Retina (tissue), 1 donor: ENCODE data around the gene MPP7.
"Not testable (repeated sequence)": the region's sequence is repeated elsewhere in the genome, so short reads cannot be mapped to it uniquely, and the experiment has no call there.

Experiments used
- DNase-seq: peaks from one replicate; pipeline ENCODE4 v3.0.0-alpha.2; 2016

MPP7 gene

DNA sequence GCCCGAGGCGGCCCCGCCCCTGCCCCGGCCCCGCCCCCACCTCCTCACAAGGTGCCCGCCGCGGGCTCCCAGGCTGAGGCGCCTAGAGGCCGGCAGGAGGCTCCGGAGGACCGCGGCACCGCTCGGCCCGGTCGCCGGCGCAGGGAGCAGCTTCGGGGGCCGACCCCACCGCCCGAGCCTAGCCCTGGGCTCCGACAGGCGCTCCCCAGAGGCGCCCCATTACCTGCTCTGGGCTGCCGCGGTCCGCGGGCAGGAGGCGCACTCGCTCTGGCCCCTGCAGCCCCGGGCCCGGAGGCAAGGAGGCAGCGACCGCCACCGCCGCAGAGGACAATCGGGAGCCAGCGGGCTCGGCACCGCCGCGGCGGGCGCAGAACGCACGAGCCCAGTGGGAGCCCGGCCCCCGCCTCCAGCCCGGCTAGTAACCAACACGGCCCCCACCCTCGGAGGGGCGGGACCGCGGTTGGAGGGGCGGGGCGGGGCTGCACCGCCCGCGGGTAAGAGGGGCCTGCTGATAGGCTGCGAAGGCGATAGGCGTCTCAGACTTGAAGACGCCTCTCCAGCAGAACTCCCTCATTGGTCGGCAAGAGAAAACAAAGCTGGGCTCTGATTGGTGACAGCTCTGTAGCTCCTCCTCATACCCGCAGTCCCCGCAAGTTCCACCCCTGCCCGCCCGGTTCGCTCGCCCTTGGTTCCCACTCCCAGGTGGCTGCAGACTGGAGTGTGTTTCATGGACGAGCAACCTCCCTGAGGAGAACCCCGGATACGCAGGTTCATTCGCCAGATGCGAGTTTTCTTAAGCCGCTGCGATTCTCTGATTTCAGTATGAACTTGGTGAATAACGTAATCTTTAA, at the start of gene MPP7:
Gene MPP7 (minus strand): TSS at position 427 of the 851 bp plus-strand sequence. CDS start 64,460 bp downstream, outside the sequence.
- DNase-seq: peak; percentile 94

DNA sequence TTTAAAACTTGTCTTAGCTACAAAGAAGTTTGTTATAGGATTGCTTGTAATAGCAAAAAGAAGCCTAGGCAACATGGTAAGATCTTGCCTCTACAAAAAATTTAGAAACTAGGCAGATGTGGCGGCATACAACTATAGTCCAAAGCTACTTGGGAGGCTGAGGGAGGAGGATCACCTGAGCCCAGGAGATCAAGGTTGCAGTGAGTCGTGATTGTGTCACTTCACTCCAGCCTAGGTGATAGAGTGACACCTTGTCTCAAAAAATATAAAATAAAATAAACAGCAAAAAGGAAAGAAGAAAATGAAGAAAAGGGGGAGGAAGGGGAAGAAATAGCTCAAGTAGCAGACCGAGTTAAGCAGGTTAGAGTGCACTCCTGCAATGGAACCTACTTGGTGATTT, 47.0 kb upstream of the MPP7 start:
- DNase-seq: no peak

DNA sequence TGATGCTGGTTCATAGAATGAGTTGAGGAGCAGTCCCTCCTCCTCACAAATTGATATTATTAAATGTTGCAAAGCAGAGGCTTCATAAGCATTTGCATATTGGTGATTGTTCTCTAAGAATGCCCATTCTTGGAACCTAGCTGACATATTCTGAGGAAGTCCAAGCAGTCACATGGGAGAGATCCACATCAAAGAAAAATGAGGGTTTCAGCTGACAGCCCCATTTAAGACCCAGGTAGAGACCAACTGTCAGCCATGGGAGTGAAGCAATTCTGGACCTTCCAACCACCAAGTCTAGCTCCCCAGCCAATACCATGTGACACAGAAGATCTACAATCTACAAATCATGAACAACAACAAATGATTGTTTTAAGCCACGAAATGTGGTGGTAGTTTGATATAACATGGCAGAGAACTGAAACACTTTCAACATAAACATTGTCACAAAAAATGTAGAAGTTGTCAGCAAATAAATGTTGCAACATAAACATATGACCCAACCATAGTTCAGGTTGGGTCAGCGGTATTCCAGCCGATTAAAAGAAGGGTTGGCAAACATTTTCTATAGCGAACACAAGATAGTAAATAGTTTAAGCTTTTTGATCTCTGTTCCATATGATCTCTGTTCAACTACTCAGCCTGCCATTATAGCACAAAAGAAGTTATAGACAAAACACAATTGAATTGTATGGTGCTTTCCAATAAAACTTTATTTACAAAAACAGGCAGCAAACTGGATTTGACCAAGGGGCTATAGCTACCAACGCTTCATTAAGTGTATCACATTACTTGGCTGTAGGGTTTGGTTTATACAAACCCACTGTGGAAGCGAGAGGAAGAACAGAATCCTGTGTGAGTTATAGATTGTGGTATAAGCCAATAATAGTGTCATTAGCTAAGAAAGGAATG, 41.4 kb upstream of the MPP7 start:
- DNase-seq: no peak

DNA sequence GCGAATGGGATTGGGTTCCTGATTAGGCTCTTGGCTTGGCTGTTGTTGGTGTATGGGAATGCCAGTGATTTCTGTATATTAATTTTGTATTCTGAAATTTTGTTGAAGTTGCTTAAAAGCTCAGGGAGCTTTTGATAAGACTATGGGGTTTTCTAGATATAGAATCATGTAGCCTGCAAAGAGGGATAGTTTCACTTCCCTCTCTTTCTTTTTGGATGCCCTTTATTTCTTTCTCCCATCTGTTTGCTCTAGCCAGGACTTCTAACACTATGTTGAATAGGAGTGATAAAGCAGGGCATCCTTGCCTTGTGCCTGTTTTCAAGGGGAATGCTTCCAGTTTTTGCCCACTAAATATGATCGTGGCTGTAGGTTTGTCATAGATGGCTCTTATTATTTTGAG, 40.4 kb upstream of the MPP7 start:
- DNase-seq: no peak

DNA sequence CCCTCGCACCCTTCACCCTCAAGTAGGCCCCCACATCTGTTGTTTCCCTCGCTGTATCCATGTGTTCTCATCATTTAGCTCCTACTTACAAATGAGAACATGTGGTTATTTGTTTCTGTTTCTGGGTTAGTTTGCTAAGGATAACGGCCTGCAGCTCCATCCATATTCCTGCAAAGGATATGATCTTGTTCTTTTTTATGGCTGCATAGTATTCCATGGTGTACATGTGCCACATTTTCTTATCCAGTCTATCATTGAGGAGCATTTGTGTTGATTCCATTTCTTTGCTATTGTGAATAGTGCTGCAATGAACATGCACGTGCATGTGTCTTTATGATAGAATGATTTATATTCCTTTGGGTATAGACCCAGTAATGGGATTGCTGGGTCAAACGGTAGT, 38.8 kb upstream of the MPP7 start:
- DNase-seq: not testable (repeated sequence)

DNA sequence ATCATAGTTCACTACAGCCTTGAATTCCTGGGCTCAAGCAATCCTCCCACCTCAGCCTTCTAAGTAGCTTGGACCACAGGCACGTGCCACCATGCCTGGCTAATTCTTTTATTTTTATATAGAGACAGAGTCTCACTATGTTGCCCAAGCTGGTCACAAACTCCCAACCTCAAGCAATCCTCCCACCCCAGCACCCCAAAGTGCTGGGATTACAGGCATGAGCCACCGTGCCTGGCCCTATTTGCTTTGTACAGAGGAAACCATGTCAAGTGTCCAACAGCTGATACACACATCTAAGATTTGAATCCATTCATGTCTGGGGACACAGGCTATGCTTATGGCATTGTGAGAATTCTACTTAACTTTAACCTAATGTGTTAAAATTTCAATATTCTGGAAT, 29.9 kb upstream of the MPP7 start:
- no peak for DNase-seq

DNA sequence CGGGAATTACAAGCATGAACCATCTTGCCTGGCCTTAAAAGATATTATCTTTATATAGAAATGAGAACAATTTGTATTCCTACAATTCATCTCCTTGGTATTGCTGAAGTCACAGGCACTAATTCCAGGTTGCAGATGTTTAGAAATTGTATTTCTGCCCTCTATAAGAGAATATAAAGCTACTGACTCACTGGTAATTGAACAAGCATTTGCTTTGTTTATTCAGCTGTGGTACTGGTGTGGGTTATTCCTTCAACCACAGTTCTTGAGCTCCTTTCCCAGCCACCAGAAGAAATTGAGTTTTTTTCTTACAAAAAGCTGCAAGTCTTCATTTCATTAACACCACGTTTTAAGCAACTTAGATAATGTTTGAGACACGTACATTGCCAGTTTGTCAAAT, 29.0 kb upstream of the MPP7 start:
- no peak for DNase-seq

DNA sequence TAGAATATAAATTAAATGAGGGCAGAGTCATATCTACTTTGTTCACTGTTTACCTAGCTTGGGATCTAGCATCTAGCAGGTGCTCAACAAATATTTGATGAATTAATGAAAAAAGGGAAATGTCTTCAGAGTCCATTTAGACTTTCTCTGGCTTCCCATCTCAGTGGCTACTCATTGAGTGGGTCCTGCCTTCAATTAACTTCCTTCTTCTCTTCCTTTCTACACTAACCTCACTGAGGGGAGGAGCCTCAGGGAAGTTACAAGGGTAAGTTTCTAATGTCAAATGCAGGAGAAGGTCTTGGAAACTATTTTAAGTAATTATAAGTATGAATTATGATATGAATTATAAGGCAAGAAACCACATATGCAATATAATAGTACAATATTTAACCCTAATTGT, 28.2 kb upstream of the MPP7 start:
- DNase-seq: no peak

DNA sequence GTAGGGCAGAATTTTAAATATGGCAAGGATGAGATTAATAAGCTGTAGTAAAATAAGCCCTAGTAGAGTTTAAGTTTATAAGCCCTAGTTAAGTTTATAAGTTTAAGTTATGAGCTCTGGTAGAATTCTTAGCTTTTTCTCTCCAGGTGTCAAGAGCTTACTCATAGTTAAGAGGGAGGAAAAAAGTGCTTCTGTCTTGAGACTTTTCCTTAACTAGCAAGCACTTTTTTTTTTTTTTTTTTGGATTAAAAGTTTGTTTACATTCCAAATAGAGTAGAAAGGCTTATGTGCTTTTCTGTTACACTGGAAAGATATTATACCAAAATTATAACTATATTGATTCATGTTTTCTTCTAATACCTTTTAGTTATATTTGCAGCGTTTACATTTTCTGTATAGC, 25.5 kb upstream of the MPP7 start:
- no peak for DNase-seq

DNA sequence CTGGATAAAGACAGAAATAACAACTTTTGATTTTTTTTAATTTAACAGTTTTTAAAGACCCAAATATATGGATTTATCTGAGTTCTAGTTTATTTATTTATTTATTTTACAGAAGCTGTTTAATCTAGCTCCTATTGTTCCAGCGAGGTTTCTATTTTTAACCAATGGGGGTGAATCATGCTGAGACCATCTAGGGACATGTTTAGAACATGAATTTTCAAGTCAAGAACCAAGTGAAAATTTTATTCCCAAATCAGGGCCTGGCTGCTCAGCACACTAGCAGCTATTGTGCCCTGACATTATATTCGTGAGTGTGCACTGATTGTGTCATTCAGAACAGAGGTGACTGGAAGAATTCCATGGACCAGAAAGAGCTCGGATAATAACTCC, 24.6 kb upstream of the MPP7 start:
- no peak for DNase-seq

DNA sequence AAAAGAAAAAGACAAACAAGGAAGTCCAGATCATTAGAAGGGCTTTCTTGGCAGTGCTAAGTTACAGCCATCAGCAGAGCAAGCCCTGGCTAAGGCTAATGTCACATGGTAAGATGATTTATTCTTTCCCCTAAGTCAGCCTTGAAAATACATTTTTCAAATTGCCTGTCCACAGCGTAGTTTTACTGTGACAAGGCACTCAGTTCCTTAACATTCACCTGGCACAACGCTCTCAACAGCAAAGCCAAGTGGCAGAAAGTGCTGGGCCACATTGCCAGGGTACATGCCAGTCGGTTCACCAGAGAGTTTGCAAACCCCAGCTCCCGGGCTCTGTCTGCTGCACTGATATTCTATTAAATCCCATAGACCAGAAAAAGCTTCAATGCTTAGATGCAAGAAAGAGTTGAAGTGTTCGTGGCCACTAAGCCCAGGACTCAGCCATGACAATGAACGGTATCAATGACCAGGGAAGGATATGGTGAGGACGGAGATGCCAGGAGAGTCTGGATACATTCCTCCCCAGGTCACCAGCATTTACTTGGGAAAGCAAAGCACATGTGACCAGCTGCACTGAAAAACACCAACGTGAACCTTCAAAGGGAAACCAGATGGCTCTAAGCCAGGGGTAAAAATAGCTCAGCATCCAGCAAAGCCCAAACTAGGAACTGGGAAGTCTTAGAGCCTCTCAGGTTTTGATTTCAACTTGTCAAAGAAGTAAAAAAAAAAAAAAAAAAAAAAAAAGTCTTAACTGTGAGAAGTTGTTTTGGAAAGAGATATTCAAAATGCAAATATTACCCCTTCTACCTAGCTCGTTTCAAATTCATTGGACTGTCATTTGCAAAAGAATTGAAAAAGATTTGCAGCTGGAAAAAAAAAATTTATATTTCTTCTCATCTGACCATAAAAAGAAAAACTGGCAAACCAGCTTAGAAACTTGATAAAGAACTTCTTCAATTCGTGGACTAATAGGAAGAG, 23.9 kb upstream of the MPP7 start:
- no peak for DNase-seq

DNA sequence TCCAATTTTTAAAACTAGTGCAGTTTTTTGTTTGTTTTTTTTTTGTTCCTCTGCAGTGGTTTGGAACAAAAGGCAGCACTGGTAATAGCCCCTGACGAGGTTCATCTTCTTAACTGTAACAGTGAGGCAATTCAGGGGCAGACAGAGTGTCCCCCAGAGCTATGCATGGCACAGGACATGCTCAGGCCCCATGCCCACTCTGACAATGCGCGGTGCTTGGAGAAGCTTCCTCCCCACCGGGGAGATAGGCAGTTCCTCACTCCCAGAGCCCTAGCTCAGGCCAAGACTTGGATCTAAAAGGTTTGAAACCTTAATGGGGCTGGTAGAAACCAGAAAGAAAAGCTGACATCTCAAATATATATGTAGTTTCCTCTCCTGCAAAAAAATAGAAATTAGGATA, 17.9 kb upstream of the MPP7 start:
- DNase-seq: peak; percentile 40

DNA sequence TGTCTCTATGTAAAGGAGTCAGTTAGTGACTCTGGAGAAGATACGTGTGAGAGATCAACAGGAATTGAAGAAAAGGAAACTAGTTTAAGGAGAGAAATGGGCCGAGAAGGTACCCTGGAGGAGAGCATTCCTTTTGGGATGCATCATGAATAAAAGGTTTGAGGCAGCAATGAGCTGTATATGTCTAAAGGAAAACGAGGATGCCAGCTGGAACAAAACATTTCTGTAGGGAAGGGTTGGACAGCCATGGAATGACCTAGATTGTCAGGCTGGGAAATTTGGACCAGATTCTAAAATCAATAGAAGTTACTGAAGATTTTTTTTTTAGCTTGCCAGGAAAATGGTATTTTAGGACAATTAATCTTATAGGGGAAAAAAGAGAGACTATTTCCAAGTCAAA, 17.2 kb upstream of the MPP7 start:
- no peak for DNase-seq

DNA sequence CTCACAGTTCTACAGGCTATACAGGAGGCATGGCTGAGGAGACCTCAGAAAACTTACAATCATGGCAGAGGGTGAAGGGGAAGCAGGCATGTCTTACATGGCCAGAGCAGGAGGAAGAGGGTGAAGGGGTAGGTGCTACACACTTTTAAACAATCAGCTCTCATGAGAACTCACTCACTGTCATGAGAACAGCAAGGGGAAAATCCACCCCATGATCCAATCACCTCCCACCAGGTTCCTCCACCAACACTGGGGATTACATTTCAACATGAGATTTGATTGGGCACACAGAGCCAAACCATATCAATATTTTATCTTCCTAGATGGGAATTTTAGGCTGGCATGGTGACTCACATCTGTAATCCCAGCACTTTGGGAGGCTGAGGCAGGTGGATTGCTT, 16.2 kb upstream of the MPP7 start:
- DNase-seq: not testable (repeated sequence)

DNA sequence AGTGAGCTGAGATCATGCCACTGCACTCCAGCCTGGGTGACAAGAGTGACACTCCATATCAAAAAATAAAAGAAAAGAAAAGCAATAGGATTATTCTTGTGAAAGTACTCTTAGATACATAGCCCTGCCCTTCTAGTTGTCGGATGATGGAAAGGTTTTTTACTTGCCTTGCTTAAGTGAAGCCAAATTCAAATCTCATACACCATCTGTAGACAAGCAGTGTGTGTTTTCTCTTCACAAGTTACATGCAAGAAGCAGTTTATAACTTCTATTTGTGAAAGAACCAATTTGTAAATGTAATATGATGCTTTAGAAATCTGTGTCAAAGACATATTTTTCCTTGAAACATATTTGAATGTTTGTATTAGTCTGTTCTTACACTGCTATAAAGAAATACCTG, 15.8 kb upstream of the MPP7 start:
- no peak for DNase-seq

DNA sequence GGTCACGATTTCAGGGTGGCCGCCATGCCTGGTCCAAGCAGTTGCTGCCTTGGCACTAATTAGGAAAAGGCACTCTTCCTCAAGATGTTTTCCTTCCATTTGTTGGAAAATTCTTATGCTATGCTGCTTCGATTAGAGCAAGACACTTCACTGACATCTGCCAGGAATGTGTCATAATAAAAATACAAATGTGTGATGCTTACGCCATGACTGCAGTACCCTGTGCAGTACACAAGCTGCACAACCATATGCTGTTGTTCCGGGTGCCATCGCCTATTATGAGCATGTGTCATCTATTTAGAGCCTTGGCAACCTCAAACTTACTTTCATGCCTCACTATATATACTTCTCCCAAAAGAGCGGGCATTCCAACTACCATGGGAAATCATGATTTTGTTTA, 14.9 kb upstream of the MPP7 start:
- peak; percentile 24 for DNase-seq

DNA sequence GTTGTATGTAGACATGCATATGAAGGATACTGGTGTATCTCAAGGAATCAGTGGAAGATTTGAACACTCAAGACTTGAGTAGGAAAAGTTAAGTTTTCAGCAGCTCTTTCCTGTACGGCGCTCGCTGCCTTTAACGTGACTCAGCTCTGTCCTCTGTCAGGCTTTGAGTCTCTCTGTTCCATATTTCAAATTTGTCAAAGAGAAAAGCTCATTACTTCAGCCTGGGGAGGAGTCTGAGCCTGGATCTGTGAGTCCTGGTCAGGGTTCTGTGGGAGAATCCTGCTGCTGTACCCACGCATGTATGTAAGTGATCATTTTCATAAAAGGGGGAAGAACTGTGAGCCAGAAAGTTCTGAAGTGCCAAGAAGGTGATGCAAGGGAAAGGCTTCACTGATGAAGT, 13.8 kb upstream of the MPP7 start:
- no peak for DNase-seq

DNA sequence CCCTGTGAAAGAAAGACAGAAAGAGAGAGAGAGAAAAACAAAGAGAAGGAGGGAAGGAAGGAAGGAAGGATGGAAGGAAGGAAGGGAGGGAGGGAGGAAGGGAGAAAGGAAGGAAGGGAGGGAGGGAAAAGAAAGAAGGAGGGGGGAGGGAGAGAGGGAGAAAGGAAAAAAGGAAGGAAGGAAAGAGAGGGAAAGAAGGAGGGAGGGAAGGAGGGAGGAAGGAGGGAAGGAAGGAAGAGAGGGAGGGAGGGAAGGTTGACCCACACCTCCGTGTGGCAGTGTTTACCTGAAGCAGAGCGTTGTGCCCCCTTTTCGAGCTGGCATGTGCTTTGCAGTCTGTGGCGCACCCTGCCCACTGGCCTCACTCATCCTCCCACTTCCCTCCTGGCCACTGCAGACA, 12.3 kb upstream of the MPP7 start:
- DNase-seq: no peak

DNA sequence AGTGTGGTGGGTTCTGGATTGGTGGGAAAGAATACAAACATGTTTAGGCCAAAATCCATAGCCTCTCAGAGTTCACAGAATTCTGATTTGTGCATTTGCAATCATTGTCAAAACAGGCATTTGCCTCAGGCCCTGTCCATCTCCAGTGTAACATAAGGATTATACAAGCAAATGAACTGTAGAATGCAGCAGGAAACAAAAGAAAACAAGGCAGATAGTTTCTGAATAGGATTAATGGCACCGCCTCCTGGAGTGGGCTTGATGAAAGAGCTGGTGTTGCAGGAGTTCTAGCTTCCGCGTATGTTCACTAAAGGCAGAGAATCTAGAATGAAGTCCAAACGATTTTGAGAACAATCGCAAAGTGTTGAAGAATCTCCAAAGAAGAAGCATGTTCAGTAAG, 11.3 kb upstream of the MPP7 start:
- DNase-seq: no peak

DNA sequence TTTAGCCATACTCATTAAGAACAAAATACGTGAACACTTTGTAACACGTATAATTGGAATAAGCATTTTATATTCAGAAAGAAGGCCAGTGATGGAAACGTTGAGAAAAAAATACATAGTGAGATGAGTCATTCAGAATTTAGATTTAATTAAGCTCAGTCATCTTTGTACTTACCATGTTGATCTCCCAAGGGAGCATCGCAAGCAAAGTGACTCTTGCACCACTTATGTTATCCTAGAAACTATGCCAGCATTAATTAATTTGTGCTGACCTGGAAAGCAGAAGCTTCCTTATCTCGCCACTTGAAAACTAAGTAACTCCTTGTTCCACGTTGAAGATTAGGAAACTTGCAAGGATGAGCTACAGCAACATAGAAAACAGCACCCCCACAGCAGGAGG, 9.7 kb upstream of the MPP7 start:
- no peak for DNase-seq

DNA sequence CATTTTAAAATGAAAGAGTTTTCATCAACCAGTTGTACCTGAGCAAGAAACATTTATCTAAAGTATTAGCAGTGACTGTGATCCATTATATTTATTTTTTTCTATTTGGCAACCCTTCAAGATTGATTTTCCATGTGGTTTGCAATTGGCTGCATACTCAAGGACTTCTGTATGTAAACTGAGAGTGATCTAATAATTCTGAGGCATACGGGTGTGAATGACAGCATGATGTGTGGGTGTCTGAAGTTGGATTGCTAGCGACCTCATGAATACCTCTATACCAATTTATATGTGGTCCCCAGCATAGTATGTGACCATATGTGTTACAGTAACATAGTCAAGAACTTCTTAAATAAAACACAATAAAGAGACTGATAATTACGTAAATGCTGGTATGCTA, 8.2 kb upstream of the MPP7 start:
- DNase-seq: no peak

DNA sequence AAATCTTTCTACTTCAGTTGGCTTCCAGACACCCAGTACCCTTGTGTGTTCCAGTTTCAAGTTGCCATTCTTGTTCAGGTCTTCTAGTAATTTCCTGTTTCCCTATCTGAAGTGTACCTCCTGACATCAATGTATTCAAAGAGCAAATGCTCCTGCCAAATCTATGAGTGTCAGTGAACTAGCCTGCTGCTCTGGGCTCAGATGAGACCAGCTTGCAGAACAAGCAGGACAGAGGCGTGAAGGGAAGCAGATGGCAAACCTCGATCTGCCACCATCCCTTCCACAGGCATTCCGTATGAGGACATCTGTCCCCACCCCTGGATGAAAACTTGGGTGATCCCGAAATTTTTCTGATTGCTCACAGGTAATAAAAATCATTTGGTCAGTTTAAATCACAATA, 4.4 kb upstream of the MPP7 start:
- no peak for DNase-seq

DNA sequence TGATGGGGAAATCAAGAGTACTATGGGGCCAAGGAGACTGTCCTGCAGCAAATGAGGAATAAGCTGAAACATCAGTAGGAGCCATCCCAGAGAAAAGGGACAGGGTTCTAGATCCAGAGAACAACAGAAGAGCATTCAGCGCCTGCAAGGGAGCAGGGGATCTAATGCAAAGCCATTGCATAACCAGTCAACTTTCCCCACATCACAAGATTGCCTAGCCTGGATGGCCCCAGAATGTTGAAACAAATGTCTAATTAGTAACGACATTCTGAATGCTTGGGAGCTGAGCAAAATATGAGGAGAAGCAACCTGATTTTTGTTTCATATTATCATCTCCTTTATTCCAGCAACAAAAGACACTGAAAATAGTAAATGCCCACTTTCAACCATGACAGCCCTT, 2.7 kb upstream of the MPP7 start:
- no peak for DNase-seq
